CD8-positive, alpha-beta memory T cell (primary cell): Measurements from ENCODE around the gene NFE2L1. TPM values are rescaled to one million over a fixed set of nuclear protein-coding genes. Genes with fewer than 3 reads are reported as not detected.
A peak's percentile ranks its signal among the peaks of the same experiment; 100 is the strongest.
"Not testable (repeated sequence)": the region's sequence is repeated elsewhere in the genome, so short reads cannot be mapped to it uniquely, and the experiment has no call there.

Experiments
- CTCF ChIA-PET: fragments of 350-600 bp; sonication (Branson Sonifier 250); formaldehyde crosslinking; loops from one replicate; lab custom pipeline; 2021; ENCODE audit warnings: antibody characterized with exemption; lab: Charles Lee
- POLR2A ChIA-PET: fragments of 350-600 bp; sonication (Branson Sonifier 250); formaldehyde crosslinking; loops from one replicate; lab custom pipeline; 2021; ENCODE audit warnings: antibody characterized with exemption; lab: Charles Lee
- DNase-seq, 5 donors: peaks; one replicate each; pipeline versions ENCODE4 v3.0.0 to v3.0.0-alpha.2; 2020 to 2022; ENCODE audit warnings: mixed read lengths in 1 of 5
- H3K27ac ChIP-seq: one replicate; pipeline ENCODE4 v1.7.0; 2013; ENCODE audit warnings: low read depth, mild to moderate bottlenecking, low read length, moderate library complexity
- H3K27me3 ChIP-seq: 2 replicates; pipeline ENCODE4 v1.7.0; 2013; ENCODE audit warnings: low read length, mild to moderate bottlenecking; ENCODE audit not compliant: insufficient read depth, poor library complexity, severe bottlenecking
- H3K36me3 ChIP-seq: 2 replicates; pipeline ENCODE4 v1.7.0; 2013; ENCODE audit warnings: mild to moderate bottlenecking, low read length, moderate library complexity; ENCODE audit not compliant: insufficient read depth
- H3K4me1 ChIP-seq: 2 replicates; pipeline ENCODE4 v1.7.0; 2013; ENCODE audit warnings: mild to moderate bottlenecking, low read length, moderate library complexity; ENCODE audit not compliant: insufficient read depth
- H3K4me3 ChIP-seq: 2 replicates; pipeline ENCODE4 v1.7.0; 2013; ENCODE audit warnings: mild to moderate bottlenecking, low read length
- H3K9me3 ChIP-seq: 2 replicates; pipeline ENCODE4 v1.7.0; 2013; ENCODE audit warnings: mild to moderate bottlenecking, low read length
- H3K27ac Mint-ChIP-seq, 8 donors: one replicate each; pipeline ENCODE4 v1.8.0; 2020 to 2021; ENCODE audit warnings: mixed read lengths in 8 of 8, mild to moderate bottlenecking in 6 of 8, inconsistent platforms in 3 of 8, moderate library complexity in 3 of 8
- H3K27me3 Mint-ChIP-seq, 2 donors: one replicate each; pipeline ENCODE4 v1.8.0; 2020 to 2021; ENCODE audit warnings: mixed read lengths in 2 of 2, mild to moderate bottlenecking in 1 of 2, moderate library complexity in 1 of 2
- H3K36me3 Mint-ChIP-seq, 3 donors: one replicate each; pipeline ENCODE4 v1.8.0; 2020 to 2021; ENCODE audit warnings: mixed read lengths in 3 of 3, inconsistent platforms in 1 of 3, mild to moderate bottlenecking in 1 of 3
- H3K4me1 Mint-ChIP-seq, 3 donors: one replicate each; pipeline ENCODE4 v1.8.0; 2020 to 2021; ENCODE audit warnings: mixed read lengths in 3 of 3, inconsistent platforms in 1 of 3, mild to moderate bottlenecking in 1 of 3
- H3K4me3 Mint-ChIP-seq, 7 donors: one replicate each; pipeline ENCODE4 v1.8.0; 2020 to 2021; ENCODE audit warnings: mixed read lengths in 7 of 7, mild to moderate bottlenecking in 6 of 7, moderate library complexity in 4 of 7, inconsistent platforms in 2 of 7
- H3K9me3 Mint-ChIP-seq, 5 donors: one replicate each; pipeline ENCODE4 v1.8.0; 2020 to 2022; ENCODE audit warnings: mixed read lengths in 5 of 5, mild to moderate bottlenecking in 3 of 5, moderate library complexity in 2 of 5, inconsistent platforms in 1 of 5
- polyA plus RNA-seq: library from polyadenylated mRNA; unstranded; fragments of 300-500 nt; fragmentation: Illumina TruSeq; gene quantifications from one replicate; pipeline ENCODE4 v1.2.3, GENCODE V29; 2021
- total RNA-seq, 2 experiments: library from RNA; stranded (reverse); gene quantifications; one replicate each; pipeline ENCODE4 v1.2.3, GENCODE V29; 2021

Gene NFE2L1
- total and polyA plus RNA-seq, 3 experiments from 2014 or later = 13.1 to 98.4 (median 94.5) TPM

DNA sequence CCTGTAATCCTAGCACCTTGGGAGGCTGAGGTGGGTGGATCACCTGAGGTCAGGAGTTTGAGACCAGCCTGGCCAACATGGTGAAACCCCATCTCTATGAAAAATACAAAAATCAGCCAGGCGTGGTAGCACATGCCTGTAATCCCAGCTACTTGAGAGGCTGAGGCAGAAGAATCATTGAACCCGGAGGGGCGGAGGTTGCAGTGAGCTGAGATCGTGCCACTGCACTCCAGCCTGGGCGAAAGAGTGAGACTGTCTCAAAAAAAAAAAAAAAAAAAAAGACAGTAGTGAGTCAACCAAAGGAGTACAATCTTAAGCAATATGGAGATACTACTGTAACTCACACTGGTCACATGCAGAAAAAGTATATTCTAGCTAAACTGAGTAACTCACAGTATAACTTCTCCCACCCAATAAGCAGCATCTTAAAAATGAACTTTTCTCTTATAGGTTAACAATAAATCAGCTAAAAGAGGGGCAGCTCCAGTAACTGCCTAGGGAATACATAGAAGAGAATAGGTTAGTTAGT is 25.5 kb downstream of the NFE2L1 start:
- CTCF ChIA-PET = interaction anchor here (0.8 to 4.7 kb wide), 11 partner anchors 12 to 56 kb away, joined by 3 to 45 read pairs (median 4); partner anchors contain the start of gene NFE2L1
- Mint-ChIP-seq H3K36me3 (peaks cover 0 to 54% (median 9%) of the 10 kb centered on the region in 3 donors), H3K27ac (peak overlapping the region in 1 of 8 donors; percentile 38)
- not testable (repeated sequence) for H3K27me3 ChIP-seq, H3K9me3 Mint-ChIP-seq, H3K9me3 ChIP-seq, H3K27ac ChIP-seq, H3K4me1 Mint-ChIP-seq, H3K4me3 Mint-ChIP-seq, H3K4me1 ChIP-seq, H3K27me3 Mint-ChIP-seq, H3K4me3 ChIP-seq, DNase-seq
- POLR2A ChIA-PET = interaction anchor here (0.6 to 1.2 kb wide), 3 partner anchors 20 to 545 kb away, joined by 3 to 4 read pairs (median 3); partner anchors contain the start of gene NFE2L1
- H3K36me3 ChIP-seq = peaks cover 14% of the 10 kb centered on the region

DNA sequence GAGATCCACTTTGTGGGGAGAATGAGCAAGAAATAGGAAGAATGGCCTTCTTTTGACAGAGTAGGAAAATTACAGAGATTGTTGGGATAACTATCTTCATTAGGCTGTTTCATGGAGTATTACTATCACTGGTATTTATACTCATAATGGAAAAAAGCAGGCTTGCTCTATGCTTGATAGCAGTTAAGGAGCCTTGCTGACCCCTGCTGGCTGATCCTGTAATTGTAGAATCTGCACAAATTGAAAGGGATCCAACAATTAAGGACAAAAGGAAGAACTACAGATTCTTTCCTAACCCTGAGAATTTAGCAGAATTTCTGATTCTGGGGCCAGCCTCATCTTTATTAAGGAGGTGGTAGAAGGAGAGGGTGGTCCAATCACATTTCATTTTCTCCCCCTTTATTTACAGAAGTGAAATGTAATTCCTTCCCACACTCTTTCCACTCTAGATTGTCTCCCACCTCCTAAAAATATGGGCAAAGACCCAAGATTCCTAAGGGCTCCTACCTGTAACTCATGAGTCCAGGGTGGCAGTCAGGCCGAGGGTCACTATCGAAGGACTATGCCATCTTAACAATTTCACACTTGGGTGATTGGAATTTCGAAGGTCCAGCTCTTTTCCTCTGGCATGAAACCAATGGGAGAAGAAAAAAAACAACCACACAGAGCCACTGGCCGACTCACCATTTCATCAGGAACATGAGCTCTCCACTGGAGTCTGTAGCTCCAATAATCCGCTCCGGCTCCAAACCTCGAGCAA is 26.3 kb downstream of the NFE2L1 start:
- H3K27me3 ChIP-seq = no peaks in the 10 kb centered on the region
- Mint-ChIP-seq H3K9me3 (no peaks in the 10 kb centered on the region), H3K36me3 (peaks cover 0 to 49% (median 9%) of the 10 kb centered on the region in 3 donors), H3K27me3 (no peaks in the 10 kb centered on the region), H3K27ac (no peak overlapping the region), H3K4me3 (no peak overlapping the region), H3K4me1 (no peaks in the 10 kb centered on the region)
- H3K36me3 ChIP-seq = peaks cover 14% of the 10 kb centered on the region
- no peak overlapping the region for H3K27ac ChIP-seq
- no peaks in the 10 kb centered on the region for H3K4me1 ChIP-seq
- ChIA-PET CTCF (interaction anchor here (0.8 to 4.7 kb wide), 15 partner anchors 12 to 57 kb away, joined by 3 to 45 read pairs (median 5); partner anchors contain the start of gene NFE2L1), POLR2A (no interaction called here)
- H3K4me3 ChIP-seq = no peak overlapping the region
- peak; percentile 60 to 80 (median 67) for DNase-seq
- no peaks in the 10 kb centered on the region for H3K9me3 ChIP-seq

DNA sequence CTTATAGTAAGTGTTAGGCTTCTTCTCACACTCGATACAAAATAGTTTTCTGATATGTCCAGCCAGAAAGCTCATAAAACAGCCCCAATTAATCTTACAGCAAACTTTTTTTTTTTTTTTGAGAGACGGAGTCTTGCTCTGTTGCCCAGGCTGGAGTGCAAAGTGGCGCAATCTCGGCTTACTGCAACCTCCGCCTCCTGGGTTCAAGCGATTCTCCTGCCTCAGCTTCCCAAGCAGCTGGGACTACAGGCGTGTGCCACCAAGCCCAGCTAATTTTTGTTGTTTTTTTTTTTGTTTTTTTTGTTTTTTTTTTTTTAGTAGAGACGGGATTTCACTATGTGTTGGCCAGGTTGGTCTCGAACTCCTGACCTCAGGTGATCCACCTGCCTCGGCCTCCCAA is 29.0 kb downstream of the NFE2L1 start:
- H3K4me1 Mint-ChIP-seq, H3K27me3 ChIP-seq, H3K27ac ChIP-seq, H3K4me1 ChIP-seq, H3K27me3 Mint-ChIP-seq, H3K4me3 Mint-ChIP-seq, H3K4me3 ChIP-seq, POLR2A ChIA-PET, H3K9me3 ChIP-seq, DNase-seq, H3K9me3 Mint-ChIP-seq: not testable (repeated sequence)
- peaks cover 0 to 32% (median 7%) of the 10 kb centered on the region in 3 donors for H3K36me3 Mint-ChIP-seq
- H3K36me3 ChIP-seq = peaks cover 11% of the 10 kb centered on the region
- peak overlapping the region in 1 of 8 donors; percentile 60 for H3K27ac Mint-ChIP-seq
- CTCF ChIA-PET = interaction anchor here (1.0 to 5.2 kb wide), 6 partner anchors 9 to 51 kb away, joined by 3 to 42 read pairs (median 5); partner anchors contain the start of gene COPZ2

DNA sequence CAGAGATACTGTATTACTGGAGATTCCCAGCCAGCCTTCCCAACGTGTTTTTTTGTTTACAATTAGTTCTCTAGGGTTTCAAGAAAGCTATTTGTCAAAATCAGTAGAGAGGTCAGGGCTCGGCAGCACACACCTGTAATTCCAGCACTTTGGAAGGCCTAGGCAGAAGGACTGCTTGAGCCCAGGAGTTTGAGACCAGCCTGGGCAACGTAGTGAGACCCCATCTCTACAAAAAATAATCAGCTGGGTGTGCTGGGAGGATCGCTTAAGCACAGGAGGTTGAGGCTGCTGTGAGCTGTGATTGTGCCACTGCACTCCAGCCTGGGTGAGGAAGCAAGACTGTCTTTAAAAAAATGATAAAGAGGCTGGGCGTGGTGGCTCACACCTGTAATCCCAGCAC is 33.7 kb downstream of the NFE2L1 start:
- CTCF ChIA-PET = interaction anchor here (0.9 to 5.1 kb wide), 7 partner anchors 13 to 64 kb away, joined by 3 to 40 read pairs (median 3); partner anchors contain the start of gene SNX11
- Histone ChIP-seq H3K9me3 (no peaks in the 10 kb centered on the region), H3K4me1 (no peaks in the 10 kb centered on the region), H3K36me3 (peaks cover 2% of the 10 kb centered on the region), H3K27ac (no peak overlapping the region), H3K27me3 (no peaks in the 10 kb centered on the region), H3K4me3 (no peak overlapping the region)
- POLR2A ChIA-PET = no interaction called here
- Mint-ChIP-seq H3K4me3 (no peak overlapping the region), H3K9me3 (no peaks in the 10 kb centered on the region), H3K36me3 (peaks cover 0 to 2% (median 1%) of the 10 kb centered on the region in 3 donors), H3K27ac (no peak overlapping the region), H3K27me3 (no peaks in the 10 kb centered on the region), H3K4me1 (peaks cover 4 to 11% (median 4%) of the 10 kb centered on the region in 3 donors)
- no peak for DNase-seq

DNA sequence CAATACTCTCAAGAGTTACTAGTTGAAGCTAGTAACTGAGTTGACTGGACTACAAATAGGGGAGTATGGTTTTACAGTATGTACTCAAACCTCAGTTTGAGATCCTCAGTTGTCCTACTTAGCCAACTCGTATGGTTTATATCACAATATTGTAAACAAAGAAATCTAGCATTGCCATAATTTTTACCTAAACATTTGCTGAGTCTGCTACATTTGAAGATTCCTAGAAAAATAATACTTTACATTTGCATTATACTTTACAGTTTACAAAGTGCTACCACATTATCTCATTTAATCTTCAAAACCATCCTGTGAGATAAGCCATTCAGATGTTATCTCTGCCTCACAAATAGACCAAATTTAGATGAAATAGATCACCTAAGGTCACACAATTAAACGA is 36.8 kb downstream of the NFE2L1 start:
- Histone ChIP-seq H3K36me3 (no peaks in the 10 kb centered on the region), H3K4me3 (no peak overlapping the region), H3K4me1 (no peaks in the 10 kb centered on the region), H3K9me3 (no peaks in the 10 kb centered on the region), H3K27ac (no peak overlapping the region), H3K27me3 (no peaks in the 10 kb centered on the region)
- no peak for DNase-seq
- Mint-ChIP-seq H3K4me3 (no peak overlapping the region), H3K27me3 (no peaks in the 10 kb centered on the region), H3K27ac (no peak overlapping the region), H3K4me1 (peaks cover 4 to 15% (median 8%) of the 10 kb centered on the region in 3 donors), H3K9me3 (no peaks in the 10 kb centered on the region), H3K36me3 (peaks cover 0 to 3% (median 0%) of the 10 kb centered on the region in 3 donors)
- CTCF ChIA-PET = interaction anchor here (0.6 to 3.3 kb wide), 2 partner anchors 8 to 64 kb away, joined by 3 to 16 read pairs; no protein-coding TSS in a partner anchor
- POLR2A ChIA-PET = interaction anchor here (0.7 kb wide), 1 partner anchor 236 kb away, joined by 3 read pairs; no protein-coding TSS in a partner anchor

DNA sequence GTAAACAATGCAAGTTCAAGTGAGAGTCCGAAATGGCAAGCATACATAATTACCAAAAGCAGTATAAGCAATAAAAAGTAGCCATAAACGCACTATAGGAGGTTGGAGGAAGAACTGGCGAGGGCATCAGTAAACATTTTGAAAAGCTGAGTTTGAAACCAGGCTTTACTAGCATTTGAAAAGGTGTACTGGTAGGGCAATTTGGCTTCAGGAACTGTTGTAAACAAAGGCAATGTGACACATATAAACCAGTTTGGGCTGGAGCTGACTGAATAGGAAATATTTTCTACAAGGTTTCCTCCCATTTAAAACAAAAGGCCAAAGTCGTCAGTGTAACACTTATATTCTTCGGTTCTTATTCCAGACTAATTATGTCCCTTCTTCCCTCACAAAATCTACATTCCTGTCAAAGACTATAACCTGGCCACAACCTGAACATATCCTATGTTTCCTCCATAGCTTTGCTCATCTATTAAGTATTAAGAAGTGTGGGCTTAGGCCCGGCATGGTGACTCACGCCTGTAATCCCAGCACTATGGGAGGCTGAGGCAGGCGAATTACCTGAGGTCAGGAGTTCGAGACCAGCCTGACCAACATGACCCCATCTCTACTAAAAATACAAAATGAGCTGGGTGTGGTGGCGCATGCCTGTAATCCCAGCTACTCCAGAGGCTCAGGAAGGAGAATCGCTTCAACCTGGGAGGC is 45.3 kb downstream of the NFE2L1 start:
- peaks cover 9 to 21% (median 16%) of the 10 kb centered on the region in 3 donors for H3K4me1 Mint-ChIP-seq
- H3K9me3 Mint-ChIP-seq = no peaks in the 10 kb centered on the region
- Histone ChIP-seq H3K36me3 (no peaks in the 10 kb centered on the region), H3K4me1 (no peaks in the 10 kb centered on the region), H3K27ac (no peak overlapping the region), H3K4me3 (no peak overlapping the region), H3K27me3 (no peaks in the 10 kb centered on the region), H3K9me3 (no peaks in the 10 kb centered on the region)
- ChIA-PET POLR2A (interaction anchor here (0.6 kb wide), 1 partner anchor 65 kb away, joined by 3 read pairs; no protein-coding TSS in a partner anchor), CTCF (interaction anchor here (1.1 kb wide), 1 partner anchor 147 kb away, joined by 3 read pairs; no protein-coding TSS in a partner anchor)
- peak overlapping the region in 1 of 8 donors; percentile 1 for H3K27ac Mint-ChIP-seq
- H3K36me3 Mint-ChIP-seq = peaks cover 0 to 24% (median 3%) of the 10 kb centered on the region in 3 donors
- H3K4me3 Mint-ChIP-seq = no peak overlapping the region
- H3K27me3 Mint-ChIP-seq = no peaks in the 10 kb centered on the region
- DNase-seq = no peak

DNA sequence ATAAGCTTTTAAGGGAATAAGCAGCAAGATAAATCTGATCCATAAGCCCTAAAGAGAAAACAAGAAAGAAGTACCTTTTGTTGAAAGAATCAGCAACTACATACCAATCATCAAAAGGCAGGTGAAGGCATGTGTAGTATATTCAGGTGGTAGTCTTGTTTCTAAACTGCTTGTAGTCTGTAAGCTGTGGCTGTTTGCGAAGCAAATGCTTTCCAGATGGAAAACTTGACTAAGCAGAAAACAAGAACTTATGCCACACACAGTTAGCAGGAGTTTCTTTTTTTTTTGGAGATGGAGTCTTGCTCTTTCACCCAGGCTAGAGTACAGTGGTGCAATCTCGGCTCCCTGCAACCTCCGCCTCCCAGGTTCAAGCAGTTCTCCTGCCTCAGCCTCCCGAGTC is 47.5 kb downstream of the NFE2L1 start:
- Mint-ChIP-seq H3K27me3 (peaks cover 0 to under 1% of the 10 kb centered on the region in 2 donors), H3K27ac (peak overlapping the region in 1 of 8 donors; percentile 23), H3K9me3 (no peaks in the 10 kb centered on the region), H3K4me3 (no peak overlapping the region), H3K36me3 (peaks cover 0 to 19% (median 0%) of the 10 kb centered on the region in 3 donors), H3K4me1 (peaks cover 13 to 25% (median 16%) of the 10 kb centered on the region in 3 donors)
- Histone ChIP-seq H3K4me1 (peaks cover 6% of the 10 kb centered on the region), H3K9me3 (no peaks in the 10 kb centered on the region), H3K36me3 (no peaks in the 10 kb centered on the region), H3K27me3 (no peaks in the 10 kb centered on the region), H3K27ac (no peak overlapping the region), H3K4me3 (no peak overlapping the region)
- ChIA-PET CTCF (interaction anchor here (0.6 to 2.1 kb wide), 6 partner anchors 10 to 779 kb away, joined by 3 to 6 read pairs (median 3); no protein-coding TSS in a partner anchor), POLR2A (no interaction called here)
- DNase-seq = no peak
